Nephron progenitor cell (in vitro differentiated cells): ENCODE data around the gene FCN2.

Experiments used
- DNase-seq: peaks from one replicate; pipeline ENCODE4 v3.0.0; 2021
- H3K27ac Mint-ChIP-seq: 2 replicates; pipeline ENCODE4 v1.8.0; 2021; ENCODE audit warnings: mild to moderate bottlenecking, moderate library complexity, mixed read lengths
- H3K27me3 Mint-ChIP-seq: 2 replicates; pipeline ENCODE4 v1.8.0; 2021; ENCODE audit warnings: mild to moderate bottlenecking, low read depth, mixed read lengths; ENCODE audit not compliant: poor library complexity
- H3K36me3 Mint-ChIP-seq: 2 replicates; pipeline ENCODE4 v1.8.0; 2021; ENCODE audit warnings: low read depth, mixed read lengths
- H3K4me1 Mint-ChIP-seq: 2 replicates; pipeline ENCODE4 v1.8.0; 2021; ENCODE audit warnings: mixed read lengths
- H3K4me3 Mint-ChIP-seq: 2 replicates; pipeline ENCODE4 v1.8.0; 2021; ENCODE audit warnings: mild to moderate bottlenecking, moderate library complexity, mixed read lengths
- H3K9me3 Mint-ChIP-seq: 2 replicates; pipeline ENCODE4 v1.8.0; 2021; ENCODE audit warnings: mild to moderate bottlenecking, moderate library complexity, mixed read lengths
- CTCF ChIP-seq: fragments of 200-600 bp; sonication (generic); IDR thresholded peaks from 2 replicates; pipeline ENCODE4 v1.5.0; 2021; ENCODE audit warnings: antibody characterized with exemption

The FCN2 gene

GRCh38 chr9:134839455-134840125 is 41.0 kb upstream of the FCN2 start:
- Mint-ChIP-seq H3K36me3 (peaks cover 17% of the 10 kb centered on the region), H3K4me1 (peaks cover 4% of the 10 kb centered on the region)

DNA sequence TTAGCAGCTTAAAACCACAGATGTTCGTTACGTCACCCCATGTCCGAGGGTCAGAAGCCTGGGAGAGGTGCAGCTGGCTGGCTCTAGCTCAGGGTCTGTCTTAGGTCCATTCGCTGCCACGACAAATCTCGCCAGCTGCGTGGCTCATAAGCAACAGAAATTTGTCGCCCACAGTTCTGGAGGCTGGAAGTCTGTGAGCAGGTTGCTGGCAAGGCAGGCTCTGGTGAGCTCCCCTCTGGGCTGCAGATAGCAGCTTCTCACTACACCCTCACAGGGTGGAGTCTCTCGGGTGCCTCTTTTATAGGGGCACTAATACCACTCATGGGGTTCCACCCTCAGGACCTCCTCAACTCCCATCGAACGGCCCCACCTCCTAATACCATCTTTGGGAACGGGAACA is 40.1 kb upstream of the FCN2 start:
- TF ChIP-seq CTCF = no peak
- no peak overlapping the region for H3K27ac Mint-ChIP-seq
- peaks cover 3% of the 10 kb centered on the region for H3K27me3 Mint-ChIP-seq
- DNase-seq = no peak
- H3K4me1 Mint-ChIP-seq = peaks cover 4% of the 10 kb centered on the region
- peaks cover 17% of the 10 kb centered on the region for H3K36me3 Mint-ChIP-seq
- H3K9me3 Mint-ChIP-seq = no peaks in the 10 kb centered on the region
- H3K4me3 Mint-ChIP-seq = no peak overlapping the region

More at GRCh38 chr9:134839455-134840125, 41.0 kb upstream of the FCN2 start:
- peak; percentile 7 for TF ChIP-seq CTCF
- no peaks in the 10 kb centered on the region for H3K9me3 Mint-ChIP-seq
- H3K4me3 Mint-ChIP-seq = no peak overlapping the region
- no peaks in the 10 kb centered on the region for H3K27me3 Mint-ChIP-seq
- no peak overlapping the region for H3K27ac Mint-ChIP-seq
- peak; percentile 21 for DNase-seq

GRCh38 chr9:134841180-134841904 is 39.3 kb upstream of the FCN2 start:
- no peaks in the 10 kb centered on the region for H3K9me3 Mint-ChIP-seq
- no peak overlapping the region for H3K27ac Mint-ChIP-seq
- peaks cover 3% of the 10 kb centered on the region for H3K27me3 Mint-ChIP-seq
- H3K4me3 Mint-ChIP-seq = no peak overlapping the region
- peaks cover 4% of the 10 kb centered on the region for H3K4me1 Mint-ChIP-seq
- no peak for DNase-seq
- TF ChIP-seq CTCF = no peak
- peaks cover 17% of the 10 kb centered on the region for H3K36me3 Mint-ChIP-seq

- H3K27me3 Mint-ChIP-seq = peaks cover 3% of the 10 kb centered on the region
- peaks cover 17% of the 10 kb centered on the region for H3K36me3 Mint-ChIP-seq
- H3K9me3 Mint-ChIP-seq = no peaks in the 10 kb centered on the region
- no peak for TF ChIP-seq CTCF
- no peak for DNase-seq
- peaks cover 4% of the 10 kb centered on the region for H3K4me1 Mint-ChIP-seq
- H3K4me3 Mint-ChIP-seq = no peak overlapping the region
- H3K27ac Mint-ChIP-seq = no peak overlapping the region
Observed at GRCh38 chr9:134842321-134842720, 38.3 kb upstream of the FCN2 start.

- no peak for TF ChIP-seq CTCF
- H3K36me3 Mint-ChIP-seq = peaks cover 13% of the 10 kb centered on the region
- peaks cover 3% of the 10 kb centered on the region for H3K27me3 Mint-ChIP-seq
- DNase-seq = no peak
- H3K4me3 Mint-ChIP-seq = no peak overlapping the region
- no peaks in the 10 kb centered on the region for H3K9me3 Mint-ChIP-seq
- H3K4me1 Mint-ChIP-seq = no peaks in the 10 kb centered on the region
- no peak overlapping the region for H3K27ac Mint-ChIP-seq
Observed at GRCh38 chr9:134843740-134844139, 36.9 kb upstream of the FCN2 start.
